Thymus (tissue), 11 donors: Measurements from ENCODE around the gene PRKCA. TPM values are rescaled to one million over a fixed set of nuclear protein-coding genes. Genes with fewer than 3 reads are reported as not detected.

Experiments
- DNase-seq, 9 donors: peaks; one replicate each; pipeline ENCODE4 v3.0.0-alpha.2; 2013; ENCODE audit warnings: low spot score in 9 of 9, low read depth in 6 of 9, missing footprints in 1 of 9
- H3K27ac ChIP-seq, 2 donors: one replicate each; pipeline ENCODE4 v1.5.1; 2013; ENCODE audit warnings: control low read depth in 1 of 2, low read depth in 1 of 2, low read length in 1 of 2, mild to moderate bottlenecking in 1 of 2, moderate library complexity in 1 of 2
- H3K27me3 ChIP-seq, 2 donors: one replicate each; pipeline ENCODE4 v1.5.1; 2013; ENCODE audit warnings: low read length in 1 of 2; ENCODE audit not compliant: control insufficient read depth in 2 of 2, insufficient read depth in 1 of 2
- H3K36me3 ChIP-seq, 2 donors: one replicate each; pipeline ENCODE4 v1.5.1; 2013; ENCODE audit warnings: low read length in 1 of 2, mild to moderate bottlenecking in 1 of 2, moderate library complexity in 1 of 2; ENCODE audit not compliant: control insufficient read depth in 2 of 2, insufficient read depth in 2 of 2
- H3K4me1 ChIP-seq, 2 donors: one replicate each; pipeline ENCODE4 v1.5.1; 2013; ENCODE audit warnings: low read length in 2 of 2; ENCODE audit not compliant: control insufficient read depth in 2 of 2, insufficient read depth in 2 of 2
- H3K4me3 ChIP-seq, 2 donors: one replicate each; pipeline ENCODE4 v1.5.1; 2013; ENCODE audit warnings: low read length in 2 of 2, control low read depth in 1 of 2, mild to moderate bottlenecking in 1 of 2
- H3K9me3 ChIP-seq, 2 donors: one replicate each; pipeline ENCODE4 v1.5.1; 2013; ENCODE audit warnings: low read length in 1 of 2, mild to moderate bottlenecking in 1 of 2; ENCODE audit not compliant: control insufficient read depth in 2 of 2, insufficient read depth in 1 of 2
- WGBS: extraction: QIAGEN DNeasy Blood & Tissue Kit; methylation state at CpG from one replicate; pipeline ENCODE4 v1.1.7; 2013; 5-methylcytosine and 5-hydroxymethylcytosine counted together
- polyA plus RNA-seq: library from polyadenylated mRNA; stranded (reverse); fragments of 200-250 nt; gene quantifications from one replicate; pipeline ENCODE4 v1.2.3, GENCODE V29; 2013
- total RNA-seq: library from RNA; stranded (reverse); fragments of 120-200 nt; gene quantifications from one replicate; pipeline ENCODE4 v1.2.4, GENCODE V29; 2013
- donor health status: healthy.

PRKCA gene
- total and polyA plus RNA-seq, 2 donors, result 2.7 to 3.2 TPM

DNA sequence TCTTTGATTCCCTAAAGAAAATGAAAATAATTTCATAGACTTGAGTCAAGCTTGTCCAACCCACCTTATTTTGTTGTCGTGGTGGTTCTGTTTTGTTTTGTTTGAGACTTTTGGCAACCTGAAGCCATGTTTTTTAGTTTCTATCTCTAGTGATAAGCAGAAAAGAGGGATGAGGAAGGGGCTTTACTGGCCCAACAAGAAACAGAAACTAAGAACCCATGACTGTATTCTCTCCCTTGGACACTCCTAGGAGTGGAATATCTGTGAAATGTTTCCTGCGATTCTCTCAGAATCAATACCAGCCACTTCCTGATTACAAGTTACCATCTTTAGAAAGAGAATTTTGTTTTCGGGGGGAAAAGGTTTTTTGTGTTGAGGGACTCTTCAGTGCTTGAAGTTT, 207.5 kb downstream of the PRKCA start:
- peaks cover 0 to 3% of the 10 kb centered on the region in 2 donors for H3K4me1 ChIP-seq
- no peaks in the 10 kb centered on the region for H3K36me3 ChIP-seq

DNA sequence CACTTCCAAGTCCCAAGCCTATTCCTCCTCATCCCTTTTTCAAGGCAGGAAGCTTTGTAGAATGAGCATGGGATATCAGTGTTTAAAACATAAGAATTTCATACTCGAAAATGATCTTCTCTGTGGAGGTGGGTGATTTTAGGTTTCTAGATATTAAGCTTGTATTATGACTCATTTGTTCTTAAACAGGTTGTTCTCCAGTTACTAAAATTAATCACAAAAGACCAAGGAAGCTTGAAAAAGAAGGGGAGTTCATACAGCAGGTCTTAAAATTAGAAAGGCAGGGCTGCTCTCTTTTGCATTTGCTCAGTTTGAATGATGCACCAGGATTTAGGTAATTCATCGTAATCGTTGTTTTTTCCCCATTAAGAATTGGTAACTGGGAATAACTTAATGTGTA, 208.7 kb downstream of the PRKCA start:
- Histone ChIP-seq H3K27me3 (no peaks in the 10 kb centered on the region), H3K4me1 (peaks cover 0 to 3% of the 10 kb centered on the region in 2 donors), H3K27ac (no peak overlapping the region), H3K36me3 (no peaks in the 10 kb centered on the region), H3K9me3 (no peaks in the 10 kb centered on the region), H3K4me3 (no peak overlapping the region)
- no peak for DNase-seq
- WGBS, result 97% methylated on average over 3 of the region's 3 CpGs

More for the DNA sequence above, 207.5 kb downstream of the PRKCA start:
- no peaks in the 10 kb centered on the region for H3K9me3 ChIP-seq
- H3K4me3 ChIP-seq, result no peak overlapping the region
- no peak for DNase-seq
- no peaks in the 10 kb centered on the region for H3K27me3 ChIP-seq
- WGBS, result 92% methylated on average over 3 of the region's 3 CpGs
- no peak overlapping the region for H3K27ac ChIP-seq

DNA sequence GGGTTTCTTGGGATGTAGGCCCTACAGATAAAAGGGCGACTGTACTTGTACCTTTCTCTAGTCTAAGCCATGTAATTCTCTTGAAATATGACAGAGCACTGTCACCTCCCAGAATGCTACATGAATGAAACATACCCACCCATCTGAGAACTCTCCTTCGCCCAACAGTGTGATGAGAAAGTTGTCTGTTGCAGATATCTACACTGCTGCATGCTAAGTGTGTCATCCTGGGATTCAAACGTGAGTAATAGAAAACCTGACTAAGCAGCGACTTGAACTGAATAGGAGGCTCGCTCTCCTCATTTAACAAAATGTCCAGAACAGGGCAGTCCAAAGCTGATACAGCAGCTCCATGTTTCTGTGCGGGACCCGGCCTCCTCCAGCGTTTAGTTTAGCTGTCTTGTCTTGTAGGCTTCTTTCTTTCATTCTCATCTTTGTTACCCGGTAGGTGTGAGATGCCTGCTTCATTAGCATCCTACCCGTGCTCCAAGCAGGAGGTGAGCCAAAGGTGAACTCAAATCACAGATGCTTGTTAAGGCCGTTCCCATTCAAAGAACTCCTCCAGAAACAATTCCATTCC, 211.9 kb downstream of the PRKCA start:
- Histone ChIP-seq H3K9me3 (no peaks in the 10 kb centered on the region), H3K4me1 (no peaks in the 10 kb centered on the region), H3K36me3 (no peaks in the 10 kb centered on the region), H3K27ac (no peak overlapping the region), H3K27me3 (no peaks in the 10 kb centered on the region), H3K4me3 (no peak overlapping the region)
- DNase-seq, result no peak
- WGBS, result 90% methylated on average over 11 of the region's 11 CpGs

DNA sequence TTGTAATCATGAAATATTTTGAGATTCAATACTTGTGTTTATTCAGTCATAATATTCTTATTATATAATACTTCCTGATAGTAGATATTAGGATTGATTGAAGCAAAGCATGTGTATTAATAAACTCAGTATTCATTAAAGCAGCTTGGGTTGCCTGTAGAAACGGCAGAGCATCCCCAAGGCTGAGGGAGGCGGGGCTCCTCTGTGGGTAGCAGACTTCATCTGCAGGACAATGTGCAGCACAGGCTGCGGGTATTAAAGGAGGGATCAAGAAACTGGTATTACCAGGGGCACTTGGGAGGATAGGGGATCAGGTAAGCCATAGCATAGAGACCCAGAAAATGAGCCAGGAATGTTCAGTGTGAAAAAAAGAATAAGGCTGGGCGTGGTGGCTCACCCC, 213.6 kb downstream of the PRKCA start:
- Histone ChIP-seq H3K36me3 (no peaks in the 10 kb centered on the region), H3K4me1 (peaks cover 0 to 2% of the 10 kb centered on the region in 2 donors), H3K4me3 (no peak overlapping the region), H3K27ac (no peak overlapping the region), H3K9me3 (no peaks in the 10 kb centered on the region), H3K27me3 (no peaks in the 10 kb centered on the region)
- WGBS, result 97% methylated on average over 4 of the region's 4 CpGs
- DNase-seq, result no peak

DNA sequence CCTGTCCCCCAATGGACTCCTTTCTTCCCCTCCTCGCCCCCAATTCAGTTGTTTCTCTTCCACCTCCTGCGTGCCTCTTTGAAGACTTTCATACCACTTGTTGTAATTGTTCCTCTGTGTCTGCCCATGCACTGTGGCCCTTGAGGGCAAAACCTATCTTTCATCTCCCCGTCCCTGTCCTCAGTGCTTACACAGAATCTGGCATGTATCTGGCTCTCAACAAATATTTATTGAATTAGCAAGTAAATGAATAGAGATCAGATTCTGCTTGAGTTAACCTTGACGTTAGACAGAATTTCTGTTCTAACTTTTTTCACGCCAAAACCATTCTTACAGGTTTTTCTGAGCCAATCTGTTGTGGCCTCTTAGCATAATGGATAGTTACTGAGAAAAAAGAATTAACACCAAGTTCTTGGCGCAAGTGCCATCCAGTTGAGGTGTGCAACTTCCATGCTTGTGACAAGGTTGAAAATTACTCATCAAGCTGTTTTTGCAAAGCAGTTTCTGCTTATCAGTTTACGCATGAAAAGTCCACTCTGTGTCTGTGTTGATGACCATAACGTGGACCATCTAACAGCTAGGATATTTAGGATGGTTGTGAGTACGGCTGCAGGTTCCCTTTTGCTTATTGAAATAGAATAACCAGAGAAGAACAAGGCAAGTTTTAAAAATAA, 215.1 kb downstream of the PRKCA start:
- Histone ChIP-seq H3K4me3 (no peak overlapping the region), H3K27me3 (no peaks in the 10 kb centered on the region), H3K36me3 (no peaks in the 10 kb centered on the region), H3K4me1 (peaks cover 0 to 5% of the 10 kb centered on the region in 2 donors), H3K27ac (no peak overlapping the region), H3K9me3 (no peaks in the 10 kb centered on the region)
- 82% methylated on average over 9 of the region's 9 CpGs for WGBS
- no peak for DNase-seq

DNA sequence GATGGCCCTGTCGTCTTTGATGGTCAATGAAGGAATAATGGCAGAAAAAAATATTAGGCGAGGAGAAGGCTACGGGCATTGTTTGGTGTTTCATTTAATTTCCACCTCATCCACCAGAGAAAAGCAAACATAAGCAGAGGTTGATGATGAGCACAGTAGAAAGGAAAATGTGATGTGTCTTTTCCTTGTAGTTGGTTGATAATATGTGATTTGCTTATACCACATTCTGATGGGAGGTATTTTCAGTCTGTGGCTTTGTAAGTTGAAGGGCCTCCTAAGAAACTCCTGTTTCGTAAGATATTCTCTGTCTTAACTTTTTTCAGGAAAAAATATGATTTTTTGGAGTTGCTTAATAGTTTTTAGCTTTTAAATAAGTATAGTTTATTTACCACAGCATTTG, 215.7 kb downstream of the PRKCA start:
- Histone ChIP-seq H3K27me3 (no peaks in the 10 kb centered on the region), H3K36me3 (no peaks in the 10 kb centered on the region), H3K27ac (no peak overlapping the region), H3K9me3 (no peaks in the 10 kb centered on the region), H3K4me1 (peaks cover 0 to 5% of the 10 kb centered on the region in 2 donors), H3K4me3 (no peak overlapping the region)
- WGBS, result 96% methylated on average over 4 of the region's 4 CpGs
- no peak for DNase-seq

DNA sequence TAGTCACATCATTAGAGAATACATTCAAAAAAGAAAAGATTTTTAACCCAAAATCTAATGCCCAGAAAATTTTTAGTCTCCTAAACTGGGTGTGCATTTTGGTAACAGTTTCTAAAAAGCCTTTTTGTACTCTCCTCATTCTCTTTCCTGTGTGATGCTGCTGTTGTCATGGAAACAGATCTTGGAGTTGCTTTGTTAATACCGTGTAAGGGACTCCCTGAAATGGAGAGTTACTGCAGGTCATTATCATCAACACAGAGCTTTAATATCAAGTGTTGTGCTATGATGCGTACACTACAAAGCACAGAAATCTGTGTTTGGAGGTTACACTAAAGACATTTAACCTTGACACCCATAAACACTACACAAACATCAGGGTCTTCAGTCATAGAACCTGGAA, 216.3 kb downstream of the PRKCA start:
- Histone ChIP-seq H3K36me3 (no peaks in the 10 kb centered on the region), H3K4me1 (peaks cover 0 to 5% of the 10 kb centered on the region in 2 donors), H3K4me3 (no peak overlapping the region), H3K27ac (no peak overlapping the region), H3K27me3 (no peaks in the 10 kb centered on the region), H3K9me3 (no peaks in the 10 kb centered on the region)
- DNase-seq, result no peak
- 90% methylated on average over 2 of the region's 2 CpGs for WGBS

DNA sequence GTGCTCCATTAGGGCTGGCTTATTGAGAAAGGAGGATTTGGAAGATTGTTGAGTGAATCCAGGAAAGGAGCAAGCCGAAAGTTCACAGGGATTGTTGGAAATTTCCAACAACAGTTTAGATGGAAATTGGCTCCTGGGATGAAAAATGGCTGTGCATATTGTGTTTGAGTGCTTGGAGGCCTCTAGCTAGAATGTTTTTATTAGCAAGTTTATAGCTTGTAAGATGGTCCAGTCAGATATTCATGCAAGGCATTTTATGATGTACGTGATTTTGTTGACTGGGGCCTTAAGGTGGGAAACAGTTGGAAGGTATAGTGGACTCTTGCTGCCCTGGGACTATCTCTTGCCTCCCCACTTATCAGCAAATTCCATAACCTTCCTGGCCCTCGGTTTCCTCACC, 216.7 kb downstream of the PRKCA start:
- DNase-seq, result no peak
- Histone ChIP-seq H3K4me3 (no peak overlapping the region), H3K27ac (no peak overlapping the region), H3K27me3 (no peaks in the 10 kb centered on the region), H3K36me3 (no peaks in the 10 kb centered on the region), H3K4me1 (peaks cover 0 to 5% of the 10 kb centered on the region in 2 donors), H3K9me3 (no peaks in the 10 kb centered on the region)
- 94% methylated on average over 3 of the region's 3 CpGs for WGBS

DNA sequence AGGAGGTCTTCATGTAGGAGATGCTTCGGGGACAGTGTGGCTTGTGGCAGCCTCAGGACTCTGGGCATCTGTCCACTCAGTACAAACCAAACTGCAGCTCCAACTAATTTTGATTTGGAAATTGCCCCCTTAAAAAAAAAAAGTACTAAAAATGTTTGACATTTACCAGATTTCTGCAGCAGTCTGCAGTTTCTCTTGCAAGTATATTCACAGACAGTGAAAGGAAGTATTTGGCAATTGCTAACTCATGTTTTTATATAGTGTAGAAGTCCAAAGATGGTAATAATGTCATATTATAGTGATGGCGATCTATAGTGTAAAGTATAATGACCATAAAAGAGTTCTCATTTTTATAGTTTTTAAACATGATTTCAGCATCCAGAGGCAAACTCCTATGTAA, 218.6 kb downstream of the PRKCA start:
- Histone ChIP-seq H3K9me3 (no peaks in the 10 kb centered on the region), H3K4me1 (peaks cover 0 to 5% of the 10 kb centered on the region in 2 donors), H3K36me3 (no peaks in the 10 kb centered on the region), H3K27me3 (no peaks in the 10 kb centered on the region), H3K4me3 (no peak overlapping the region), H3K27ac (no peak overlapping the region)
- 84% methylated on average over 2 of the region's 2 CpGs for WGBS
- DNase-seq, result no peak
